ENCODE data around the gene DIS3L2.

DIS3L2 gene

GRCh38 chr2:231955758-231956472 lies 5.6 kb upstream of the DIS3L2 start:
- no peak for DNase-seq (ENCODE audit: low spot score)

- no peak for DNase-seq (ENCODE audit: low spot score)
Observed at GRCh38 chr2:231957913-231958763, 3.4 kb upstream of the DIS3L2 start.

GRCh38 chr2:231960810-231961348 lies 634 bp upstream of the DIS3L2 start:
- DNase-seq (ENCODE audit: low spot score): no peak

- no peak for DNase-seq (ENCODE audit: low spot score)
Observed at GRCh38 chr2:231965102-231965501, 3.6 kb downstream of the DIS3L2 start.

GRCh38 chr2:231966886-231967285 lies 5.4 kb downstream of the DIS3L2 start:
- no peak for DNase-seq (ENCODE audit: low spot score)

- DNase-seq (ENCODE audit: low spot score): no peak
Observed at GRCh38 chr2:231968820-231969219, 7.3 kb downstream of the DIS3L2 start.

GRCh38 chr2:231970461-231970860 lies 8.9 kb downstream of the DIS3L2 start:
- peak; percentile 68 for DNase-seq (ENCODE audit: low spot score)

GRCh38 chr2:231975001-231975400 lies 13.5 kb downstream of the DIS3L2 start:
- no peak for DNase-seq (ENCODE audit: low spot score)

- no peak for DNase-seq (ENCODE audit: low spot score)
Observed at GRCh38 chr2:231977430-231977829, 15.9 kb downstream of the DIS3L2 start.

- no peak for DNase-seq (ENCODE audit: low spot score)
Observed at GRCh38 chr2:231984992-231985391, 23.5 kb downstream of the DIS3L2 start.

- DNase-seq (ENCODE audit: low spot score): no peak
Observed at GRCh38 chr2:231985823-231986261, 24.3 kb downstream of the DIS3L2 start.

- no peak for DNase-seq (ENCODE audit: low spot score)
Observed at GRCh38 chr2:231987124-231987727, 25.7 kb downstream of the DIS3L2 start.

- no peak for DNase-seq (ENCODE audit: low spot score)
Observed at GRCh38 chr2:231988179-231988866, 26.8 kb downstream of the DIS3L2 start.

- no peak for DNase-seq (ENCODE audit: low spot score)
Observed at GRCh38 chr2:231991664-231992063, 30.2 kb downstream of the DIS3L2 start.

GRCh38 chr2:231992888-231993287 lies 31.4 kb downstream of the DIS3L2 start:
- DNase-seq (ENCODE audit: low spot score): no peak

- no peak for DNase-seq (ENCODE audit: low spot score)
Observed at GRCh38 chr2:231996797-231997540, 35.5 kb downstream of the DIS3L2 start.

- no peak for DNase-seq (ENCODE audit: low spot score)
Observed at GRCh38 chr2:231998046-231998445, 36.5 kb downstream of the DIS3L2 start.

- no peak for DNase-seq (ENCODE audit: low spot score)
Observed at GRCh38 chr2:232000439-232000838, 38.9 kb downstream of the DIS3L2 start.

- no peak for DNase-seq (ENCODE audit: low spot score)
Observed at GRCh38 chr2:232001073-232001472, 39.6 kb downstream of the DIS3L2 start.

GRCh38 chr2:232006253-232006652 lies 44.7 kb downstream of the DIS3L2 start:
- no peak for DNase-seq (ENCODE audit: low spot score)

- no peak for DNase-seq (ENCODE audit: low spot score)
Observed at GRCh38 chr2:232008907-232009638, 47.6 kb downstream of the DIS3L2 start.
